ENCODE measurements around the gene RSF1. TPM values are rescaled to one million over a fixed set of nuclear protein-coding genes. Genes with fewer than 3 reads are reported as not detected.

RSF1 gene
- total RNA-seq, 1 donor from 2014 or later, result 64.4 TPM

- DNase-seq, result no peak
Observed at GRCh38 chr11:77750394-77751156, 69.9 kb downstream of the RSF1 start.

GRCh38 chr11:77749232-77749631 lies 71.3 kb downstream of the RSF1 start:
- no peak for DNase-seq

- no peak for DNase-seq
Observed at GRCh38 chr11:77748266-77748665, 72.3 kb downstream of the RSF1 start.

GRCh38 chr11:77747381-77747969 lies 73.0 kb downstream of the RSF1 start:
- no peak for DNase-seq

- DNase-seq, result no peak
Observed at GRCh38 chr11:77736473-77736872, 84.0 kb downstream of the RSF1 start.

GRCh38 chr11:77734890-77735289 lies 85.6 kb downstream of the RSF1 start:
- DNase-seq, result no peak

- DNase-seq, result no peak
Observed at GRCh38 chr11:77732143-77732542, 88.4 kb downstream of the RSF1 start.

- DNase-seq, result no peak
Observed at GRCh38 chr11:77730789-77731188, 89.7 kb downstream of the RSF1 start.

GRCh38 chr11:77729063-77729462 lies 91.5 kb downstream of the RSF1 start:
- DNase-seq, result no peak

- DNase-seq, result no peak
Observed at GRCh38 chr11:77728203-77728786, 92.2 kb downstream of the RSF1 start.

- no peak for DNase-seq
Observed at GRCh38 chr11:77726524-77726923, 94.0 kb downstream of the RSF1 start.

GRCh38 chr11:77725433-77725832 lies 95.1 kb downstream of the RSF1 start:
- no peak for DNase-seq

GRCh38 chr11:77724636-77725035 lies 95.9 kb downstream of the RSF1 start:
- no peak for DNase-seq

GRCh38 chr11:77723024-77723423 lies 97.5 kb downstream of the RSF1 start:
- no peak for DNase-seq

- no peak for DNase-seq
Observed at GRCh38 chr11:77710358-77710757, 110.2 kb downstream of the RSF1 start.

- DNase-seq, result no peak
Observed at GRCh38 chr11:77705876-77706579, 114.5 kb downstream of the RSF1 start.

GRCh38 chr11:77705195-77705875 lies 115.2 kb downstream of the RSF1 start:
- DNase-seq, result no peak

GRCh38 chr11:77704029-77704428 lies 116.5 kb downstream of the RSF1 start:
- DNase-seq, result no peak

- DNase-seq, result no peak
Observed at GRCh38 chr11:77699425-77699824, 121.1 kb downstream of the RSF1 start.

- DNase-seq, result no peak
Observed at GRCh38 chr11:77698896-77699295, 121.6 kb downstream of the RSF1 start.

- no peak for DNase-seq
Observed at GRCh38 chr11:77697865-77698264, 122.7 kb downstream of the RSF1 start.

GRCh38 chr11:77695417-77695816 lies 125.1 kb downstream of the RSF1 start:
- DNase-seq, result no peak

- DNase-seq, result no peak
Observed at GRCh38 chr11:77690649-77691048, 129.9 kb downstream of the RSF1 start.
